Measurements from ENCODE around the gene STC2. TPM values are rescaled to one million over a fixed set of nuclear protein-coding genes. Genes with fewer than 3 reads are reported as not detected.

STC2 gene
- total and polyA plus RNA-seq, 2 of the 8 experiments (the other 6 are each of a cell fraction or from before 2014, with no cell fraction given): 26.4 to 53.1 TPM

GRCh38 chr5:173338380-173339015 lies 10.3 kb upstream of the STC2 start:
- Histone ChIP-seq H3K79me2 (ENCODE audit: control insufficient read depth in 1 of 2, insufficient read depth in 2 of 2, low read length in 2 of 2) (no peaks in the 10 kb centered on the region), H3K4ac (replicated peaks; ENCODE audit: insufficient read length, low read depth, low read length) (no peak overlapping the region), H4K8ac (ENCODE audit: extremely low read depth, insufficient read depth, low read length) (no peak overlapping the region; the same call in 1 of the 2 replicates), H2BK5ac (ENCODE audit: low read depth, low read length) (no peak overlapping the region), H3K9me3 (ENCODE audit: insufficient read depth in 2 of 2, low read depth in 1 of 2, low read length in 1 of 2) (no peaks in the 10 kb centered on the region), H3K4me3 (ENCODE audit: extremely low read depth in 1 of 4, insufficient read depth in 2 of 4, low read depth in 3 of 4, low read length in 4 of 4) (no peak overlapping the region), H3K14ac (ENCODE audit: insufficient read length) (no peak overlapping the region), H3K4me1 (replicated peaks in 1 of 4; ENCODE audit: control insufficient read depth in 3 of 4, insufficient read depth in 4 of 4, low read length in 3 of 4) (peaks cover 0 to 8% (median 4%) of the 10 kb centered on the region in 4 experiments; a peak in 5 of 7 replicates), H2BK15ac (ENCODE audit: low read length) (no peak overlapping the region), H4K5ac (ENCODE audit: insufficient read length, low read depth, low read length) (no peak overlapping the region), H3K18ac (ENCODE audit: extremely low read depth, low read length) (no peak overlapping the region), H2BK120ac (replicated peaks; ENCODE audit: low read depth, low read length) (no peak overlapping the region), H3K9ac (replicated peaks in 1 of 4; ENCODE audit: extremely low read depth in 1 of 4, low read depth in 3 of 4, low read length in 3 of 4) (no peak overlapping the region; a peak in 1 of 7 replicates), H3K36me3 (ENCODE audit: control insufficient read depth in 2 of 4, insufficient read depth in 4 of 4, low read length in 3 of 4) (no peaks in the 10 kb centered on the region), H2AK5ac (ENCODE audit: low read depth, low read length) (no peak overlapping the region), H3K27me3 (replicated peaks in 1 of 4; ENCODE audit: control insufficient read depth in 3 of 4, extremely low read depth in 1 of 4, insufficient read depth in 3 of 4, low read length in 3 of 4) (no peaks in the 10 kb centered on the region), H3K4me2 (ENCODE audit: insufficient read depth in 1 of 2, low read depth in 2 of 2, low read length in 2 of 2) (no peak overlapping the region), H3K27ac (ENCODE audit: low read depth, low read length) (no peak overlapping the region), H3K23ac (ENCODE audit: insufficient read length) (no peak overlapping the region), H2BK20ac (ENCODE audit: low read length) (no peak overlapping the region), H3K23me2 (ENCODE audit: low read depth, low read length) (no peaks in the 10 kb centered on the region), H3K56ac (replicated peaks; ENCODE audit: insufficient read length, low read depth, low read length) (no peak overlapping the region), H4K20me1 (replicated peaks in 1 of 2; ENCODE audit: control insufficient read depth in 1 of 2, insufficient read depth in 2 of 2, low read length in 2 of 2) (no peaks in the 10 kb centered on the region), H4K91ac (replicated peaks; ENCODE audit: insufficient read length, low read length) (no peak overlapping the region), H2AFZ (ENCODE audit: low read length) (no peak overlapping the region), H2BK12ac (ENCODE audit: low read depth, low read length) (no peak overlapping the region), H3K79me1 (ENCODE audit: low read depth, low read length) (no peaks in the 10 kb centered on the region)
- TF ChIP-seq SP2 (IDR thresholded peaks at IDR 0.05; ENCODE audit: low read length) (no peak), NRF1 (IDR thresholded peaks at IDR 0.05; ENCODE audit: low read depth, low read length) (no peak), KDM1A (IDR thresholded peaks at IDR 0.05; ENCODE audit: borderline replicate concordance, low read length) (peak; percentile 80; the same call in 1 of the 2 replicates), CHD2 (IDR thresholded peaks at IDR 0.05; ENCODE audit: low read length) (no peak), SRF (IDR thresholded peaks at IDR 0.05; ENCODE audit: low read depth, low read length) (no peak), HDAC2 (IDR thresholded peaks at IDR 0.05; ENCODE audit: borderline replicate concordance in 1 of 2, low read depth in 2 of 2, low read length in 2 of 2) (no peak), POU5F1 (IDR thresholded peaks at IDR 0.05; ENCODE audit: low read depth, low read length) (no peak), RNF2 (IDR thresholded peaks at IDR 0.05; ENCODE audit: borderline replicate concordance, low read depth, low read length, missing control alignments, poor library complexity, severe bottlenecking) (no peak), YY1 (IDR thresholded peaks at IDR 0.05; ENCODE audit: low read depth, low read length) (no peak), EP300 (IDR thresholded peaks at IDR 0.05; ENCODE audit: borderline replicate concordance in 1 of 2, low read depth in 2 of 2, low read length in 2 of 2) (peak in 1 of 2 experiments; percentile 41; a peak in 1 of 3 replicates)
- ChIA-PET CTCF (ENCODE audit: partially characterized antibody) (interaction anchor here (0.6 to 2.7 kb wide), 3 partner anchors 44 to 209 kb away, joined by 3 to 10 read pairs (median 4); no protein-coding TSS in a partner anchor), POLR2A (ENCODE audit: partially characterized antibody) (interaction anchor here (1.5 to 5.0 kb wide), 3 partner anchors 10 to 25 kb away, joined by 3 to 44 read pairs (median 3); partner anchors contain the start of gene STC2)
- 88% methylated on average over 10 of the region's 10 CpGs; no CpG with 5 or more reads in 1 of the 2 experiments for WGBS, 2 experiments (ENCODE audit: extremely low coverage in 1 of 2, insufficient coverage in 1 of 2, insufficient read length in 1 of 2, insufficient replicate concordance in 2 of 2, low coverage in 1 of 2, low lambda C conversion rate in 2 of 2, missing lambda C conversion rate in 1 of 2)
- DNase-seq (ENCODE audit: low read depth in 1 of 2, low spot score in 2 of 2) (no peak), FAIRE-seq (no peak)
